NCI-H345 (cell line): ENCODE data around the gene KMT5B.

ENCODE experiments used
- DNase-seq: peaks from one replicate; lab custom pipeline; 2025; lab: John Stamatoyannopoulos, UW

KMT5B gene

GRCh38 chr11:68118706-68119448, 94.2 kb downstream of the KMT5B start:
- no peak for DNase-seq

GRCh38 chr11:68117853-68118470, 95.1 kb downstream of the KMT5B start:
- DNase-seq = no peak

GRCh38 chr11:68116974-68117373, 96.1 kb downstream of the KMT5B start:
- DNase-seq = no peak

GRCh38 chr11:68116126-68116525, 97.0 kb downstream of the KMT5B start:
- DNase-seq = no peak

GRCh38 chr11:68115285-68115684, 97.8 kb downstream of the KMT5B start:
- no peak for DNase-seq

GRCh38 chr11:68113986-68114385, 99.1 kb downstream of the KMT5B start:
- DNase-seq = no peak

GRCh38 chr11:68107689-68108088, 105.4 kb downstream of the KMT5B start:
- DNase-seq = no peak

GRCh38 chr11:68106165-68106940, 106.7 kb downstream of the KMT5B start:
- no peak for DNase-seq
